ENCODE data around the gene PRG2. TPM values are rescaled to one million over a fixed set of nuclear protein-coding genes. Genes with fewer than 3 reads are reported as not detected.

Gene PRG2
- polyA plus RNA-seq, 2 of the 4 experiments (the other 2 are of a cell fraction) = not detected

GRCh38 chr11:57345555-57346211, 44.8 kb downstream of the PRG2 start:
- H3K27ac ChIP-seq = peak overlapping the region; percentile 50 to 75; a peak in 5 of 6 replicates
- CTCF ChIA-PET = interaction anchor here (0.7 to 13.0 kb wide), 30 partner anchors 8 to 311 kb away, joined by 3 to 139 read pairs (median 6); partner anchors contain the start of genes CLP1, P2RX3, RTN4RL2 and SSRP1
- DNase-seq (ENCODE audit: low read depth in 1 of 2, low spot score in 1 of 2) (peak; percentile 81 to 84), FAIRE-seq (no peak), ATAC-seq (peak; percentile 66 to 78)
- H3K4me3 ChIP-seq = no peak overlapping the region
- no peak overlapping the region for H3K4me2 ChIP-seq
- H3K9me3 ChIP-seq = peaks cover 3% of the 10 kb centered on the region
- no peak for TF ChIP-seq ESRRA (IDR thresholded peaks at IDR 0.05; ENCODE audit: borderline replicate concordance, low read length)
- TF ChIP-seq MYC (IDR thresholded peaks at IDR 0.05; ENCODE audit: borderline replicate concordance, low read length) = peak; percentile 70
- TF ChIP-seq POLR2A (IDR thresholded peaks at IDR 0.05; ENCODE audit: low read length) = no peak
- peak; percentile 85 for TF ChIP-seq SMC3 (IDR thresholded peaks at IDR 0.05)
- TF ChIP-seq MAX (IDR thresholded peaks at IDR 0.05) = peak; percentile 91
- TF ChIP-seq CEBPB (IDR thresholded peaks at IDR 0.05) = no peak
- 0 out of 2 replicates have a peak, but pooled peaks have one; percentile 54 for TF ChIP-seq MAZ (IDR thresholded peaks at IDR 0.05; ENCODE audit: borderline replicate concordance, low read depth, low read length)
- TF ChIP-seq BCL3 (IDR thresholded peaks at IDR 0.05) = no peak
- no peak for TF ChIP-seq GATA3 (IDR thresholded peaks at IDR 0.05; ENCODE audit: borderline replicate concordance)
- TF ChIP-seq E2F6 (IDR thresholded peaks at IDR 0.05; ENCODE audit: borderline replicate concordance, low read depth) = no peak
- no peak for TF ChIP-seq HOXB5 (CRISPR knock-in tag; IDR thresholded peaks at IDR 0.05)
- TF ChIP-seq BHLHE40 (IDR thresholded peaks at IDR 0.05; ENCODE audit: low read depth, low read length) = no peak
- TF ChIP-seq RAD21 (conservative IDR thresholded peaks at IDR 0.05 in 1 of 2, IDR thresholded peaks at IDR 0.05 in 1 of 2) = peak; percentile 82 to 97
- peak; percentile 91 for TF ChIP-seq CTCF (IDR thresholded peaks at IDR 0.05)
- H3K4me1 ChIP-seq = peaks cover 18% of the 10 kb centered on the region
- POLR2A ChIA-PET = interaction anchor here (0.5 to 1.4 kb wide), 4 partner anchors 10 to 179 kb away, joined by 3 to 8 read pairs (median 4); partner anchors contain the start of gene SSRP1
- WGBS (ENCODE audit: missing lambda C conversion rate) = 18% methylated on average over 11 of the region's 11 CpGs

GRCh38 chr11:57344826-57345225, 45.6 kb downstream of the PRG2 start:
- CTCF ChIA-PET = interaction anchor here (1.2 to 13.0 kb wide), 12 partner anchors 10 to 299 kb away, joined by 3 to 139 read pairs (median 9); partner anchors contain the start of genes SSRP1 and TIMM10
- no peaks in the 10 kb centered on the region for H3K9me3 ChIP-seq
- no peak overlapping the region for H3K4me2 ChIP-seq
- TF ChIP-seq POLR2AphosphoS2 (conservative IDR thresholded peaks at IDR 0.05; ENCODE audit: low read length) (no peak), KDM5A (IDR thresholded peaks at IDR 0.05) (no peak), ZC3H11A (IDR thresholded peaks at IDR 0.05) (no peak), JUN (IDR thresholded peaks at IDR 0.05) (no peak), POLR2A (IDR thresholded peaks at IDR 0.05; ENCODE audit: low read length) (no peak), HEYL (CRISPR knock-in tag; IDR thresholded peaks at IDR 0.05) (no peak), GATA3 (IDR thresholded peaks at IDR 0.05; ENCODE audit: borderline replicate concordance) (no peak), NR3C1 (IDR thresholded peaks at IDR 0.05) (no peak), CTCF (IDR thresholded peaks at IDR 0.05) (no peak), RARB (CRISPR knock-in tag; IDR thresholded peaks at IDR 0.05) (no peak)
- no peak for DNase-seq (ENCODE audit: low read depth in 1 of 2, low spot score in 1 of 2)
- WGBS (ENCODE audit: missing lambda C conversion rate) = 91% methylated on average over 10 of the region's 10 CpGs
- peaks cover 17% of the 10 kb centered on the region for H3K4me1 ChIP-seq
- no peak for ATAC-seq
- H3K4me3 ChIP-seq = no peak overlapping the region
- FAIRE-seq = no peak
- POLR2A ChIA-PET = no interaction called here
- H3K27ac ChIP-seq = peak overlapping the region; percentile 50 to 75; a peak in 5 of 6 replicates

Measured in A549 (cell line).